GM04503 (cell line): ENCODE data around the gene S1PR2.
"Not testable (repeated sequence)": the region's sequence is repeated elsewhere in the genome, so short reads cannot be mapped to it uniquely, and the experiment has no call there.

ENCODE experiments used
- DNase-seq: peaks from one replicate; pipeline ENCODE4 v3.0.0-alpha.2; 2012; ENCODE audit warnings: low read depth

Gene S1PR2

DNA sequence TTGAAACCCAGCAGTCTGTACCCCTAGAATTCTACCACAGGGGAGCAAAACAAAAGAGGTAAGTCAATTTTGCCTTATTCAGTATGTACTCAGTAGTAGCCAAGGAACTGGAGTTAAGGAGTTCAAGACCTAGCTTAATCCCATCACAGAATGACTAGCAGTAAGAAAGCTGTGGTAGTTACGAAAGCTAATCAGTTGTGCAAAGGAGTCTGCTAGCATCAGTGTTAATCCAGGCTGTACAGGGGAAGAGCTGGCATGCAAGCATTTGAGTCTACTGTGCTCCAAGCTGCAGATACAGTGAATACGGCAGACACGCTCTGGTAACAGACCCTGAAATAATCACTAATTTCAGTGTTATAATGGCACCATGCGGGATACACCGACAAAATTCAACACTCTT is 41.1 kb downstream of the S1PR2 start:
- DNase-seq: no peak

DNA sequence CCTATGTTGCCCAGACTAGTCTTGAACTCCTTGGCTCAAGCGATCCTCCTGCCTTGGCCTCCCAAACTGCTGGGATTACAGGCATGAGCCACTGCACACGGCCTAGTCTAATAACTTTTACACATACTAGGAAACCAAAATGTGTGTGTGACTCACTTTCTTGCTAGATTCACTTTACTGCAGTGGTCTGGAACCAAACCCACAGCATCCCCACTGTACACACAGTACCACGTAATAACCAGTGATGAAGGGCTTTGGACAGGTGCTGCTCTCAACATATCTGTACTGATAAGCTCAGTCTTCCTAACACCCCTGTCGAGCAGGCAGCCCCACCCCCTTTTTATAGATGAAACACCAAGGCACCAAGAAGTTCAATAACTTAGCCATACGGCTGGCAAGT is 41.5 kb downstream of the S1PR2 start:
- no peak for DNase-seq

DNA sequence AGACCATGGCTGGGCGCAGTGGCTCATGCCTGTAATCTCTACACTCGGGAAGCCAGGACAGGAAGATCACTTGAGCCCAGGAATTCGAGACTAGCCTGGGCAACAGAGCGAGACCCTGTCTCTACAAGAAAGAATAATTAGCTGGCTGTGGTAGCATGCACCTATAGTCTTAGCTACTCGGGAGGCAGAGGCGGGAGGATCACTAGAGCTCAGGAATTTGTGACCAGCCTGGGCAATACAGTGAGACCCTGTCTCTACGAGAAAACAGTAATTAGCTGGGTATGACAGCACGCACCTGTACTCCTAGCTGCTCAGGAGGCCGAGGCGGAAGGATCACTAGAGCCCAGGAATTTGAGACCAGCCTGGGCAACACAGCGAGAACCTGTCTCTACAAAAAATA is 43.8 kb downstream of the S1PR2 start:
- no peak for DNase-seq

DNA sequence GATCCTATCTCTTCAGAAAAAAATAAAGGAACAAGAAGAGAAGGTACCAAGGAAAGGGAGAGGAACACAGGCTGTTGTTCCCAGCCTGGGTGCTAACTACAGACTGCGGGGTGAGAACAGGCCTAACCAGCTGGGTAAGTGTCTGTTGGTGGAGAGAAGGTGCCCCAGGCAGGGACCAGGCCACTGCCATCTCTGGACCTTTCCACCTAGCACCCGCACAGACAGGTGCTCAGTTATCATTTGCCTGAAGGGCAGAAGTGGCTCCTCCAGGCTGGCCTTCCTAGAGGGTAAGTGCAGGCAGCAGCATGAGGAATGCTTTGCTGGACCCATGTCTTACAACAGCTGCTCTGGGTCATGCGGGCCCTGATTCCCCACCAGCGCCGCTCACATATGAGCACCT is 46.5 kb downstream of the S1PR2 start:
- no peak for DNase-seq

DNA sequence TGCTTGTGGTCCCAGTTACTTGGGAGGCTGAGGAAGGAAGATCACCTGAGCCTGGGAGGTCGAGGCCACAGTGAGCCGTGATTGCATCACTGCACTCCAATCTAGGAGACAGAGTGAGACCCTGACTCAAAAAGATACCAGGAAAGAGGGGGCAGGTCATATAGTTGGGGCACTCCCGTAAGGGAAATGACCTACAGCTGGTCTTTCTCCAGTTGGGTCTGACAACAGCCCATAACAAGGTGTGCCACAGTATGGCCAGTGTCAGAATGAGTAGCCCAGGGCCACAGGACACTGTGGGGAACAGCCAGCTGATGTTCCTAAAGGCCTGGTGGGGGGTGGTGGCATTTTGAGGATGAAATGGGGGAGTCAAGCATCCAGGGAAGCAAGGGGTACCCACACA is 47.2 kb downstream of the S1PR2 start:
- DNase-seq: no peak

DNA sequence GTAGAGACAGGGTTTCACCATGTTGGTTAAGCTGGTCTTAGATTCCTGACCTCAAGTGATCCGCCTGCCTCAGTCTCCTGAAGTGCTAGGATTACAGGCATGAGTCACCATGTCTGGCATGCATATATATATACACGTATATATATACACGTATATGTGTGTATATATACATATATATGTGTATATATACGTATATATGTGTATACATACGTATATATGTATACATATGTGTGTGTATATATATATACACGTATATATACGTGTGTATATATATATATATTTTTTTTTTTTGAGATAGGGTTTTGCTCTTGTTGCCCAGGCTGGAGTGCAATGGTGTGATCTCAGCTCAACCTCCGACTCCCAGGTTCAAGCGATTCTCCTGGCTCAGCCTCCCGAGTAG is 48.3 kb downstream of the S1PR2 start:
- no peak for DNase-seq

DNA sequence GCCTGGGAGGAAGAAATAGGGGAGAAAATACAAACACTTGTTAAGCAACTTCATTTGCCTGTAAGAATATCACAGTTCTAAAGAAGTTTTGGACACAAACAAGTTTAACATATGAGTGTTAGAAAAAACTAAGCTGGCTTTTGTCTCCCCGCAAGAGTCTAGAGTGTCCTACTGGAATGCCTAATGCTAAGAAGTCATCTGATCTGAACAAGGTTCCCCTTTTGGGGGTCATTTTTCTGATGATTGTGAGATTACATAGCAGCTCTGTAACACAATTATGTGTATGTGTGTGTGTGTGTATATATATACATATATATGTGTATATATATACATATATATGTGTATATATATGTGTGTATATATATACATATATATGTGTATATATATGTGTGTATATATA is 49.1 kb downstream of the S1PR2 start:
- DNase-seq: no peak

DNA sequence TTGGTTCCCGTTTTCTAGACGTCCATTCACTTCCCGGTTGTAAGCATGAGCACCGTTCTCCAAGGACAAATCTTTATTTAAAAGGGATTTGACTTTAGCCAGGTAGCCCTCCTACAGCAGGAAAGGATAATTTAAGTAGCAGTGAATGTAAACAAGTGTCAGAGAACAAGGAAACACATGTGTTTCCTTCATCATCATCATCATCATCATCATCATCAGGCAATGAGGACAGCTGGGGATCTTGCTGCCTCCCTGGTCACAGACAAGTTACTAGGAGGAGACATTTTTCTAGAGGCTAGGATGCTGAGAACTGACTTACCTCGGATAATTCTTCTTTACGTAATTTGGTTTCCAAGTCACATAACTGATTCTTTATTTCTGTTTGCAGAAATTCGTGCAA is 50.7 kb downstream of the S1PR2 start:
- no peak for DNase-seq

DNA sequence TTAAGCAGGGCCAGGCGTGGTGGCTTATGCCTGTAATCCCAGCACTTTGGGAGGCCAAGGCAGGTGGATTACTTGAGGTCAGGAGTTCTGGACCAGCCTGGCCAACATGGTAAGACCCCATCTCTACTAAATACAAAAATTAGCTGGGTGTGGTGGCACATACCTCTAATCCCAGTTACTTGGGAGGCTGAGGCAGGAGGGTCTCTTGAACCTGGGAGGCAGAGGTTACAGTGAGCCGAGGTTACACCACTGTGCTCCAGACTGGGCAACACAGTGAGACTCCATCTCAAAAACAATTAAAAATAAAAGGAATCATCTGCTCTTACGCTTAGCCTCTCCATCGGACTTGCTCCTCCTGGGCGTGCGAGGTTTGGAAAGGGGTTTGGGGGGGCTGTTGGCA is 51.1 kb downstream of the S1PR2 start:
- not testable (repeated sequence) for DNase-seq

DNA sequence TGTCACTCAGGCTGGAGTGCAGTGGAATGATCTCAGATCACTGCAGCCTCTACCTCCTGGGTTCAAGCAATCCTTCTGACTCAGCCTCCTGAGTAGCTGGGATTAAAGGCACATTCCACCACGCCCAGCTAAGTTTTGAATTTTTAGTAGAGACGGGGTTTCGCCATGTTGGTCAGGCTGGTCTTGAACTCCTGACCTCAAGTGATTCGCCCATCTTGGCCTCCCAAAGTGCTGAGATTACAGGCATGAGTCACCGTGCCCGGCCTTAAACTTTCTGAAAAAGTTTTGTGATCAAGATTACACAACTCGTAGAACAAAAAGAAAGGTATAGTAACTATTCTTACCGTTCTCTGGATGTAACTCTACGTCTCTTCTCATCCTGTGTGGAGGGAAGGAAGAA is 57.6 kb downstream of the S1PR2 start:
- no peak for DNase-seq
